Subcutaneous adipose tissue (tissue), 4 donors: ENCODE measurements around the gene NEK7. TPM values are rescaled to one million over a fixed set of nuclear protein-coding genes. Genes with fewer than 3 reads are reported as not detected.

Experiments
- total RNA-seq, 4 donors: library from RNA; depleted of rRNA; stranded (reverse); fragments of >200 nt; gene quantifications; one replicate each; pipeline ENCODE4 v1.1.0, GENCODE V29; 2016
- TF ChIP-seq, protein P1 (sequence below): fragments of 450-650 bp; IDR thresholded peaks from one replicate; pipeline ENCODE4 v1.5.1; 2016; ENCODE audit warnings: low read depth, mild to moderate bottlenecking, control low read depth, antibody characterized with exemption, moderate library complexity

Gene NEK7
- total RNA-seq, 4 donors from 2014 or later: 112 to 246 (median 161) TPM

DNA sequence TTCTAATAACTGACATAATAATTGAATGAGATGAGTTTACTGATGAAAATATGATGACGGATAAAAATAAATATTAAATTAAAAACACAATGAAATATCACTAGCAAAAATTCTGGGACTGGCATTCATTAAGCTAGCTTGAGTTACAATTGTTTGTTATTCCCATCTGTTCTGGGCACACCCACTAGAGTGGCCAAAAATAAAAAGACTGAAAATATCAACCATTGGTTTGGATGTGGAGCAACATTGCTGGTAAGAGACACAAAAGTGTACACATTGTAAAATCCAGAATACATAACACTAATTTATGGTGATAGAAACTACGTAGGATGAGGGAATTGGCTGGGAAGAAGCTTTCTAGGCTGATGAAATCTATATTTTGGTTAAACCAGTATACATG lies 9.6 kb upstream of the NEK7 start:
- TF ChIP-seq, protein P1, sequence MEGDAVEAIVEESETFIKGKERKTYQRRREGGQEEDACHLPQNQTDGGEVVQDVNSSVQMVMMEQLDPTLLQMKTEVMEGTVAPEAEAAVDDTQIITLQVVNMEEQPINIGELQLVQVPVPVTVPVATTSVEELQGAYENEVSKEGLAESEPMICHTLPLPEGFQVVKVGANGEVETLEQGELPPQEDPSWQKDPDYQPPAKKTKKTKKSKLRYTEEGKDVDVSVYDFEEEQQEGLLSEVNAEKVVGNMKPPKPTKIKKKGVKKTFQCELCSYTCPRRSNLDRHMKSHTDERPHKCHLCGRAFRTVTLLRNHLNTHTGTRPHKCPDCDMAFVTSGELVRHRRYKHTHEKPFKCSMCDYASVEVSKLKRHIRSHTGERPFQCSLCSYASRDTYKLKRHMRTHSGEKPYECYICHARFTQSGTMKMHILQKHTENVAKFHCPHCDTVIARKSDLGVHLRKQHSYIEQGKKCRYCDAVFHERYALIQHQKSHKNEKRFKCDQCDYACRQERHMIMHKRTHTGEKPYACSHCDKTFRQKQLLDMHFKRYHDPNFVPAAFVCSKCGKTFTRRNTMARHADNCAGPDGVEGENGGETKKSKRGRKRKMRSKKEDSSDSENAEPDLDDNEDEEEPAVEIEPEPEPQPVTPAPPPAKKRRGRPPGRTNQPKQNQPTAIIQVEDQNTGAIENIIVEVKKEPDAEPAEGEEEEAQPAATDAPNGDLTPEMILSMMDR: no peak

DNA sequence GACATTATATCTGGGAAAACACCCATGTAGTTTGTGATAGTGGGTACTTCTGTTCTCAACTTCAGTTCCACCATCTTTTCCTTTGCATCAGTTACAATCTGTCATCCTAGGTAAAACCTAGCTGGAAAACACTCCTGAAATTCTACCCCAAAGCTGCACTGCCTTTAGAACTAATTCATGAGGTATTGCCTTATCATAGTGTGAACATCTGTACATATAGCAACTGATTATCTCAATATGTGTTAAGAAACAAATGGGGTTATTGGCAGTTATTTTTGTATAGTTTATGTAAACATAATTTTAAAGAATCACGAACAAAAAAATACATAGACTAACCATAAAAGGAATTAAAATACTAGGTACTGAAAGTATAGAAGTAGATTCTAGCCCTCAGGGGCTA lies 6.4 kb upstream of the NEK7 start:
- TF ChIP-seq, protein P1: no peak

DNA sequence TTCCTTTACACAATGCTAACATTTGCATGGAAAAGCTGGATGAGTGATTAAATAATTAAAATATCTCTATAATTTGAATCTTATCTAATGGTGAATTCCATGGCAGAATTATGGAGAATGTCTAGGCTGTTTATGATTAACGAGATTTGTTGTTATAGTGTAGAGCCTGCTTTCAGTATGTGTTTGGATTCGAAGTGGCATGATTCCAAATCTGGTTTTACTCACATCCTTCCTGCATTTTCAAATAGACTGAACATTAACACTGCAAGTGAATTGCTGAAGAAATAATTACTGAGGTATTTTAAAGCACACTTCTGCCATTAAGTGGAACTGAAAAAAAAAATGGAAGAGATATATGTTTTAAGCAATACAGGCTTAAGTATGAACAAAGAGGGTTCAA lies 5.1 kb upstream of the NEK7 start:
- TF ChIP-seq, protein P1: no peak

DNA sequence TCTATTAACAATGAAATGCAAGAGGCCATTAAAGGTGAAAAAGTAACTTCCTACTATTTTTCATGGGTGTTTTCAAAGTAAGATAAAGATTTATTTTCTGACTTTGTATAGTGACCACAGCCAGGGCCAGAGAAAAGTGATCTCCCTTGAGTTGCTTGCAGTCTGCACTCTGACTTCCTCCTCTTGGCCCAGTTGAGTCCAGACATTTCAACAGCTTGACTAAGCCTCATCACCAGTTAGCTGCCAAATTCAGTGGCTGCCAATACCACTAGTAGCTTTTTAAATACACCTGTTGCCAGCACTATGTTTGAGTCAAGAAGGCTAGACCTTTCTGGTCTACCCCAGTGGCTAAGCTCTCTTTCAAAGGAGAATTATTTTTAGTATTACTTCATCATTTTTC lies 3.7 kb upstream of the NEK7 start:
- TF ChIP-seq, protein P1: no peak

DNA sequence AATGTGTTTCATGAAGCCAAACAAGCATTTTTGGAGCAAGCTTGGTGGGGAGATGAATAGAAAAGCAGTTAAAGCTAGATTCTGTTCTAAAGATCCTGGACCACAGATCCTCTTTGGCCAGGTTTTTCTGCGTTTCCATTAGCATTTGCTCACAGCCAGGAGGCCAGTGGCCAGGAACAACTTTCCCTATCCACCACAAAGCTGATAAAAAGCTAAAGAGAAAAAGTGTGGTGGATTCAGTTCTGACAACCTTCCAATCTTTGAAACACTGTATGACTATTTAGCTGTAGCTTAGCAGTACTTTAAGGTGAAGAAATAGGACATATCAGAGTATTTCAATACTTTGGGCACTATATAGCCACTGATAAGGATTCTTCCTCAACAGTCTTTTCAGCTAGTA lies 3.0 kb upstream of the NEK7 start:
- TF ChIP-seq, protein P1: no peak

DNA sequence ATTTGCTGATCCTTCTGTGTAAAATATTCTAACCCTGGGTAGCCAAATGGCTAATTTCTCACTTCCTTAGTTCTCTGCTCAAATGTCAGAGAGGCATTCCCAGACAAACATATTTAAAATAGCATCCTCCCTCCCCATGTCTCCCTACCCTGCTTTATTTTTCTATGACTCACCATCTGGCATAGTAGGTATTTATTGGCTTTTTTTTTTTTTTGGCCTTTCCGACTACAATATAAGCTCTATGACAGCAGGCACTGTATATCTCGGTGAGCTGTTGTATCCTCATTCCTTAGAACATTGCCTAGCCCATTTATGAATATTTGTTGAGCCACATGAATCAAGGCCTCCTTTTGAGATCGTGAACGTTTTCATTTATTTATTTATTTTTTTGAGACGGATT lies 1.5 kb upstream of the NEK7 start:
- TF ChIP-seq, protein P1: no peak

DNA sequence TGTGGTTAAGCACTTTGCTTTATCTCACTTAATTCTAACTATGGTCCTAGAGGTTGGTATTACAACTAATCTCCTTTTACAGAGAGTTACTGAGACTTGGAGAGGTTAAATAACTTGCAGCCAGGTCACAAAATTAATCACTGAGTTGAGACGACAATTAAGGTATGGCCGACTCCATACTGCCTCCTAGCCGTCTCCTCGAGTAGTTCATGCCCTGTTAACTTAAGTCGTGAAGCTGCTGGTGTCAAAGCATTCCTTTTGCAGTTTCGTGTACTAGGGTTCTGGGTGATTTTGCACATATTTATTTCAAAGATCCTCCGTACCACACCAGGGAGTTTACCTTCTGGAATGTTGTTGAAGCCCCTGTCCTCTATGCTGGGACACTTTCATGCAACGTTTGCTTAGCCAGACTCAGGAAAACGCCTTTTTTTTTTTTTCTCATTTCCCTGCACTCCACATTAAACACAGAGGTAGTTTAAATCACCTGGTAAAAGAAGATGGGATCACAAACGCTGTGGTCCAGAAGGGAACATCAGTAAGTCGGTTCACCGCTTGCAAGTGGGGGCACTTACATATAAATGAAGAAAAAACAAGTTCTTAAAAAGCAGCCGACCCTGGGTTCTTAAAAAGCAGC lies 570 bp upstream of the NEK7 start:
- TF ChIP-seq, protein P1: no peak
